Keratinocyte (primary cell): ENCODE results near the gene THSD7B. TPM values are rescaled to one million over a fixed set of nuclear protein-coding genes. Genes with fewer than 3 reads are reported as not detected.

Experiments used
- DNase-seq: peaks from one replicate; pipeline ENCODE4 v3.0.0-alpha.2; 2011; ENCODE audit warnings: low read depth, missing footprints, low spot score
- FAIRE-seq: peaks from 2 replicates; lab custom pipeline; 2011; peaks lifted over from hg19 to GRCh38; lab: Jason Lieb, UNC
- H2AFZ ChIP-seq: 2 replicates; pipeline ENCODE4 v1.6.0; 2012; ENCODE audit warnings: low read length, control low read depth, inconsistent platforms; ENCODE audit not compliant: control insufficient read depth
- H3K27ac ChIP-seq: 2 replicates; pipeline ENCODE4 v1.5.1; 2011; ENCODE audit warnings: low read length; ENCODE audit not compliant: control insufficient read depth, insufficient read depth
- H3K27me3 ChIP-seq: 3 replicates; pipeline ENCODE4 v1.6.0; 2011; ENCODE audit warnings: low read length; ENCODE audit not compliant: control insufficient read depth, insufficient read depth; ENCODE audit errors: extremely low read depth
- H3K36me3 ChIP-seq, 2 experiments: 2 replicates in 1 of 2; 3 replicates in 1 of 2; pipeline ENCODE4 v1.5.1; 2011; ENCODE audit warnings: low read length in 2 of 2, mild to moderate bottlenecking in 1 of 2; ENCODE audit not compliant: control insufficient read depth in 2 of 2, insufficient read depth in 2 of 2; ENCODE audit errors: extremely low read depth in 1 of 2
- H3K4me1 ChIP-seq: 3 replicates; pipeline ENCODE4 v1.5.1; 2011; ENCODE audit warnings: low read length; ENCODE audit not compliant: control insufficient read depth, insufficient read depth; ENCODE audit errors: extremely low read depth
- H3K4me2 ChIP-seq: 3 replicates; pipeline ENCODE4 v1.6.0; 2011; ENCODE audit warnings: low read depth, low read length; ENCODE audit not compliant: control insufficient read depth, insufficient read depth; ENCODE audit errors: extremely low read depth
- H3K4me3 ChIP-seq, 3 experiments: fragments of 200-600 bp in 1 of 3; sonication (generic) in 1 of 3; 2 replicates in 2 of 3; 3 replicates in 1 of 3; pipeline ENCODE4 v1.5.1; 2011 to 2016; ENCODE audit warnings: low read length in 3 of 3, mild to moderate bottlenecking in 3 of 3, control low read depth in 2 of 3, inconsistent platforms in 1 of 3, low read depth in 1 of 3, mixed read lengths in 1 of 3, mixed run types in 1 of 3, moderate library complexity in 1 of 3; ENCODE audit not compliant: control insufficient read depth in 2 of 3, insufficient read depth in 2 of 3; ENCODE audit errors: extremely low read depth in 1 of 3
- H3K79me2 ChIP-seq: 2 replicates; pipeline ENCODE4 v1.6.0; 2012; ENCODE audit warnings: low read length; ENCODE audit not compliant: control insufficient read depth, insufficient read depth
- H3K9ac ChIP-seq: 3 replicates; pipeline ENCODE4 v1.6.0; 2011; ENCODE audit warnings: low read length; ENCODE audit not compliant: control insufficient read depth, insufficient read depth; ENCODE audit errors: extremely low read depth
- H3K9me1 ChIP-seq: 3 replicates; pipeline ENCODE4 v1.6.0; 2011; ENCODE audit warnings: low read length; ENCODE audit not compliant: control insufficient read depth, insufficient read depth; ENCODE audit errors: extremely low read depth
- H3K9me3 ChIP-seq: 2 replicates; pipeline ENCODE4 v1.5.1; 2012; ENCODE audit warnings: low read depth, low read length; ENCODE audit not compliant: control insufficient read depth
- H4K20me1 ChIP-seq: 3 replicates; pipeline ENCODE4 v1.6.0; 2011; ENCODE audit warnings: low read length; ENCODE audit not compliant: control insufficient read depth, insufficient read depth; ENCODE audit errors: extremely low read depth
- CTCF ChIP-seq, 3 experiments: IDR thresholded peaks in 1 of 3; conservative IDR thresholded peaks in 1 of 3; optimal IDR thresholded peaks in 1 of 3; 2 replicates in 2 of 3; 3 replicates in 1 of 3; pipeline versions ENCODE3 to v1.5.1; 2011; ENCODE audit warnings: low read length in 3 of 3, mild to moderate bottlenecking in 3 of 3, moderate library complexity in 2 of 3, control low read depth in 1 of 3, inconsistent platforms in 1 of 3; ENCODE audit not compliant: insufficient read depth in 2 of 3; ENCODE audit errors: extremely low read depth in 1 of 3
- EZH2 ChIP-seq: IDR thresholded peaks from one replicate; pipeline ENCODE4 v1.6.1; 2012; ENCODE audit warnings: inconsistent platforms, mild to moderate bottlenecking, low read length, moderate library complexity
- dilution Hi-C: fragments of 300-500 bp; cut with MboI; formaldehyde crosslinking; loops from one replicate; pipeline ENCODE4 v1.7.0; 2020; ENCODE audit warnings: low sequenced_read_pairs; ENCODE audit not compliant: extremely low pct_ligation_motif_present
- polyA plus RNA-seq, 5 experiments: library from polyadenylated mRNA; depleted of rRNA in 3 of 5; stranded (reverse) in 3 of 5; stranded (forward) in 1 of 5; unstranded in 1 of 5; fragments of >200 nt; gene quantifications; 1 replicate in 1 of 5; 2 replicates in 3 of 5; 3 replicates in 1 of 5; pipeline versions ENCODE4 v1.2.1 to v1.2.3, GENCODE V29; 2011 to 2012; ENCODE audit warnings: missing spikeins in 2 of 5, low read depth in 1 of 5, low replicate concordance in 1 of 5

Gene THSD7B
- polyA plus RNA-seq, 1 donor (not counting 4 experiments of a cell fraction or from before 2014, with no cell fraction given), result 0.04 TPM

GRCh38 chr2:136783856-136784255 lies 18.5 kb downstream of the THSD7B start:
- FAIRE-seq (no peak), DNase-seq (no peak)

GRCh38 chr2:136785215-136785614 lies 19.9 kb downstream of the THSD7B start:
- Histone ChIP-seq H3K27me3 (no peaks in the 10 kb centered on the region), H3K36me3 (no peaks in the 10 kb centered on the region), H3K9me1 (no peaks in the 10 kb centered on the region), H3K79me2 (no peaks in the 10 kb centered on the region), H3K9ac (no peak overlapping the region), H3K4me2 (no peak overlapping the region), H2AFZ (no peak overlapping the region), H3K4me1 (no peaks in the 10 kb centered on the region), H3K27ac (no peak overlapping the region), H3K4me3 (no peak overlapping the region), H3K9me3 (no peaks in the 10 kb centered on the region), H4K20me1 (no peaks in the 10 kb centered on the region)
- DNase-seq, result no peak
- dilution Hi-C loops, result no loop called here
- FAIRE-seq, result no peak
- TF ChIP-seq EZH2 (no peak), CTCF (optimal IDR thresholded peaks at IDR 0.05 in 1 of 3, IDR thresholded peaks at IDR 0.05 in 1 of 3, conservative IDR thresholded peaks at IDR 0.05 in 1 of 3; ENCODE audit: extremely low read depth in 1 of 3, insufficient read depth in 2 of 3, low read length in 3 of 3) (no peak)

More at GRCh38 chr2:136783856-136784255, 18.5 kb downstream of the THSD7B start:
- Histone ChIP-seq H4K20me1 (no peaks in the 10 kb centered on the region), H3K27ac (no peak overlapping the region), H3K9ac (no peak overlapping the region), H3K4me1 (no peaks in the 10 kb centered on the region), H3K79me2 (no peaks in the 10 kb centered on the region), H3K4me2 (no peak overlapping the region), H3K36me3 (no peaks in the 10 kb centered on the region), H3K27me3 (no peaks in the 10 kb centered on the region), H3K4me3 (no peak overlapping the region), H3K9me3 (no peaks in the 10 kb centered on the region), H3K9me1 (no peaks in the 10 kb centered on the region), H2AFZ (no peak overlapping the region)
- no peak for TF ChIP-seq CTCF (optimal IDR thresholded peaks at IDR 0.05 in 1 of 3, IDR thresholded peaks at IDR 0.05 in 1 of 3, conservative IDR thresholded peaks at IDR 0.05 in 1 of 3; ENCODE audit: extremely low read depth in 1 of 3, insufficient read depth in 2 of 3, low read length in 3 of 3)
- TF ChIP-seq EZH2, result no peak
- dilution Hi-C loops, result no loop called here
